Omental fat pad (tissue), 4 donors: Measurements from ENCODE around the gene MTA1. TPM values are rescaled to one million over a fixed set of nuclear protein-coding genes. Genes with fewer than 3 reads are reported as not detected.

ENCODE experiments used
- ATAC-seq: fragments of 150-250 bp; one replicate; pipeline ENCODE4 v1.9.1; 2016; ENCODE audit warnings: mild to moderate bottlenecking, moderate library complexity; ENCODE audit not compliant: low FRiP score
- DNase-seq: peaks from one replicate; pipeline ENCODE4 v3.0.0-alpha.2; 2019; ENCODE audit warnings: low spot score
- total RNA-seq, 4 donors: library from RNA; depleted of rRNA; stranded (reverse); fragments of >200 nt; gene quantifications; one replicate each; pipeline ENCODE4 v1.1.0, GENCODE V29; 2016
- TF ChIP-seq, protein P1 (sequence below), 3 donors: fragments of 450-650 bp; IDR thresholded peaks; one replicate each; pipeline ENCODE4 v1.5.1; 2016 to 2017; ENCODE audit warnings: antibody characterized with exemption in 3 of 3, mild to moderate bottlenecking in 3 of 3, moderate library complexity in 2 of 3

MTA1 gene
- total RNA-seq, 4 donors from 2014 or later: 35.4 to 72.5 (median 59.7) TPM

DNA sequence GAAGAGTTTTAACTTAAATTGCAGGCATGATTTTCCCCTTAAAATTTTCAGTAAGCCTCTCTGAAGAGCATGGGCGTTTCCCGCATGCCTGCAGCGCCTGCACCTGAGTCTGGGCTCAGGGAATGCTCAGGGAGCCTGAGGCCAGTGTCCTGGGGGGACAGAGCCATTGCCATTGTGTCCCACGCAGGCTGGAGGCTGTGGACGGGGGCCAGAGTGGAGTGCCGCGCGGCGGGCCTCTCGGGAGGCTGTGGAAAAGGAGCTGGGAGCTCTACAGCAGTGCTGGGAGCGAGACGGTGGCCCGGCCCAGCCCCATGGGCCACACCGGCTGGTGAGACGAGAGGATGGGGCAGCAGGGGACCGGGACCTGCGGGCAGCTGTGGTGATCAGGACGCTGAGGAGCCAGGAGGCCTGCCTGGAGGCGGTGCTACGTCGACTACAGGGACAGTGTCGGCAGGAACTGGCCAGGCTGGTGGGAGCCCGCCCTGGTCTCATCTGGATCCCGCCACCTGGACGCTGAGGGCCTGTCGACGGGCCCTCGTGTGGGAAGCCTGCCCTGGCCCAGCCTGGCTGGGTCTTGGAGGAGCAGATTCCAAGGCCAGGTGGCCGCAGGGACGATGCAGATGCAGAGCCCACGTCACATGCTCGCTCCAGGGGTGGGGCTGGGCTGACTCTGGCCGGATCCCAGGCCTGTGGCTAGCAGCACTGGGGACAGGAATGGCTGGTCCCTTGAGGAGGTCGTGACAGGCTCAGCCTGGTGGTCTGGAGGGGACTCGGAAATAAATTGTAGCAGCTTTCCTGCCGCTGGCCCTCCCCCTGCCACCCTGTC is 79.0 kb downstream of the MTA1 start:
- peak; percentile 6 for DNase-seq
- TF ChIP-seq, protein P1, sequence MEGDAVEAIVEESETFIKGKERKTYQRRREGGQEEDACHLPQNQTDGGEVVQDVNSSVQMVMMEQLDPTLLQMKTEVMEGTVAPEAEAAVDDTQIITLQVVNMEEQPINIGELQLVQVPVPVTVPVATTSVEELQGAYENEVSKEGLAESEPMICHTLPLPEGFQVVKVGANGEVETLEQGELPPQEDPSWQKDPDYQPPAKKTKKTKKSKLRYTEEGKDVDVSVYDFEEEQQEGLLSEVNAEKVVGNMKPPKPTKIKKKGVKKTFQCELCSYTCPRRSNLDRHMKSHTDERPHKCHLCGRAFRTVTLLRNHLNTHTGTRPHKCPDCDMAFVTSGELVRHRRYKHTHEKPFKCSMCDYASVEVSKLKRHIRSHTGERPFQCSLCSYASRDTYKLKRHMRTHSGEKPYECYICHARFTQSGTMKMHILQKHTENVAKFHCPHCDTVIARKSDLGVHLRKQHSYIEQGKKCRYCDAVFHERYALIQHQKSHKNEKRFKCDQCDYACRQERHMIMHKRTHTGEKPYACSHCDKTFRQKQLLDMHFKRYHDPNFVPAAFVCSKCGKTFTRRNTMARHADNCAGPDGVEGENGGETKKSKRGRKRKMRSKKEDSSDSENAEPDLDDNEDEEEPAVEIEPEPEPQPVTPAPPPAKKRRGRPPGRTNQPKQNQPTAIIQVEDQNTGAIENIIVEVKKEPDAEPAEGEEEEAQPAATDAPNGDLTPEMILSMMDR (IDR thresholded peaks at IDR 0.05): no peak
- ATAC-seq: no peak

DNA sequence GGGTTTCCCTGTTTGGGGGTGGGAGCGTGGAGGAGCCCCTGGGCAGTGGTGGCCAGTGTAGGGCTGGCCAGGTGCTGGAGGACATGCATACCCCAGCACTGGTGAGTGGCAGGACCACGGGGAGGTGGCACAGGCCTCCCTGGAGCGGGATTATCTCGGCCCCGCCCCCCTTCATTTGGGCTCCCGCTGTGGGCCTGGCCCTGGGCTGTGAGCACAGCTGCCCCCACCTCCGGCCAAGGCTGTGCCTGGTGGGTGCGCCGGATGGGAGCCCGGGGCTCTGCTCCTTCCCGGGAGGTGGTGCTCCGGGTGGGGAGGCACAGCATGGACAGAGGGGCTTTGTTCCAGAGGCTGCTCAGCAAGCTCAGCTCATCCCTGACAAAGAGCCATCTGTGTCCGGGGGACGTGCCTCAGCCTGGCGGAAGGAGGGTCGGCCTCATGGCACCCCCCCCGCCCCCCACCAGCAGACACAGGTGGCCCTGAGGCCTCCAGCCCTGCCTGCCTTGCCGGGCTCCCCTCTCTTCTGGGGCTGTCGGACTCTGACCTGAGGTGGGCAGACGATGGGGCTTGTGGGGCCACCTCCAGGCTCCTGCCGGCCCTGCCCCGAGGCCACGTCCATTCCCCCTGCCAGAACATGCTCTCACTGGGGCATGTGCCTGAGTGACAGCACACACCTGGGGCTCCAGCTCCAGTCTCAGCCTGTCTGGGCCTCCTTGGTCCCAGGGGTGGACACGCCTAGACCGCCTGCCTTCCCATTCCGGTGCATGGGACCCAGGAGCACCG is 79.8 kb downstream of the MTA1 start:
- DNase-seq: peak; percentile 11
- TF ChIP-seq, protein P1 (IDR thresholded peaks at IDR 0.05): no peak
- no peak for ATAC-seq

DNA sequence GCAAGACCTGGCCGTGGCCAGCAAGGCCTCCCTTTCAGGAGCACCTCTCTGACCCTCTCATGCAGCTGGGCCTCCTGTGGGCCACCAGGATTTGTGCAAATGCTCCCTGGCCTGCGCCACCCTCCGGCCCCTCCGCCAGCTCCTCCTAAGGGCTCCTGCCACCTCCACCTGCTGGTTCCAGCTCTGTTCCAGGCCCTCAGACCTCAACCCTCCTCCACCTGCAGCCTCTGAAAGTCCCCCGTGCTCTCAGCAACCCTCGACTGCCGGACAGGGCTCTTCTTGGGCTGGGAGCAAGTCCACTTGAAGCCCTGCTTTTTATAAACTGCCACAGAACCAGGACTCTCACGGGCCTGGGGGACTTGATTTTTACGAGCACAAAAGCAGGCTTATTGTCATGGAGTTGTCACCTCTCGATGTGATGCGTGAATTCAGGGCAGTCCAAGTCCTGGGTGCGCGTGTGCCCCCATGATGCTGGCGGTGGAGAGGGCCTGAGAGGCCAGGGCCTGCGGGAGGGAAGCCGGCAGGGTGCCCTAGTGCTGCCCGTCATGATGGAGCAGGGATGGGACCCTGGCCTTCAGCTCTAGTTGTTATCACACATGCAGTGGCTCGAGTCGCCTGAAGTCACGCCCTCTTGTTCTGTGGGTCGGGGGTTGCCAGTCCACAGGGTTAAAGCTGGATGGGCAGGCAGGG is 80.6 kb downstream of the MTA1 start:
- TF ChIP-seq, protein P1 (IDR thresholded peaks at IDR 0.05): no peak
- no peak for DNase-seq
- no peak for ATAC-seq

DNA sequence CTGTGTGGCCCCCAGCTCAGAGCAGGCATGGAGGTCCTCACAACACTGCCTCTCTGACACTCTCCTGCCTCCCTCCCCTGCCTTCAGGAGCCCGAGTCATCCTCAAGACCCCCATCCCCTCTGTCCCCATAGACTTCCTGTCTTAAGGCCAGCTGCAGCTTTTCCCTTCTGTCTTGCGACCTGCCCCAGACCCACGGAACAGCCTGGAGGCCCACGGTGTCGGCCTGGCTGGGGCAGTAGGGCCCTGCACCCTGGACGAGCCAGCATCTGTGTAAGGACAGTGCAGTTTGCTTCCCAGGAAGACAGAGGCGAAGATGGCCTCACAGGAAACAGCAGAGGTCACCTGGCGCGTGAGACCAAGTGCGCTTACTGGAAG is 81.1 kb downstream of the MTA1 start:
- DNase-seq: no peak
- ATAC-seq: no peak
- TF ChIP-seq, protein P1 (IDR thresholded peaks at IDR 0.05): no peak

DNA sequence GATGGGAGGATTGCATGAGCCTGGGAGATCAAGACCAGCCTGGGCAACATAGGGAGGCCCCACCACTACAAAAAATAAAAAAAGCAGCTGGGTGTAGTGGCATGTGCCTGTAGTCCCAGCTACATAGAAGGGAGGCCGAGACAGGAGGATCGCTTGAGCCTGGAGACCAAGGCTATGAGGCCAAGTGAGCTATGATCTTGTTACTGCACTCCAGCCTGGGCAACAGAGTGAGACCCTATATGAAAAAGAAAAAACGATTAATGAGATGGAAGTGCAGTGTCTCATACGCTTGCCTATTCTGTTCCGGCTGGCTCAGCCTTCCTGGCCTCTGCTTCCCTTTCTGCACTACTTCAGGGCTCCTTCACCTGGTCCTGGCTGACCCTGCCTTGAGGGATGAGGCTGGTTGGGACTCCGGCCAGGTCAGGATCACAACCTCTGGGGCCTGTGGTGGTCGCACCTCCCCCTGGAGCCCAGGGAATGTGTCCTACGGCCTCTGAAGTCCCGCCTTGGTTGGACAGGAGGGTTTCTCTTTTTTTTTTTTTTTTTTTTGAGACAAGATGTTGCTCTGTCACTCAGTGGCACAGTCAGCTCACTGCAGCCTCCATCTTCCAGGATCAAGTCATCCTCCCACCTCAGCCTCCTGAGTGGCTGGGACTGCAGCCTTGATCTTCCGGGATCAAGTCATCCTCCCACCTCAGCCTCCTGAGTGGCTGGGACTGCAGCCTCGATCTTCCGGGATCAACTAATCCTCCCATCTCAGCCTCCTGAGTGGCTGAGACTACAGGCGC is 82.1 kb downstream of the MTA1 start:
- DNase-seq (no peak), ATAC-seq (no peak)
- TF ChIP-seq, protein P1 (IDR thresholded peaks at IDR 0.05): no peak

DNA sequence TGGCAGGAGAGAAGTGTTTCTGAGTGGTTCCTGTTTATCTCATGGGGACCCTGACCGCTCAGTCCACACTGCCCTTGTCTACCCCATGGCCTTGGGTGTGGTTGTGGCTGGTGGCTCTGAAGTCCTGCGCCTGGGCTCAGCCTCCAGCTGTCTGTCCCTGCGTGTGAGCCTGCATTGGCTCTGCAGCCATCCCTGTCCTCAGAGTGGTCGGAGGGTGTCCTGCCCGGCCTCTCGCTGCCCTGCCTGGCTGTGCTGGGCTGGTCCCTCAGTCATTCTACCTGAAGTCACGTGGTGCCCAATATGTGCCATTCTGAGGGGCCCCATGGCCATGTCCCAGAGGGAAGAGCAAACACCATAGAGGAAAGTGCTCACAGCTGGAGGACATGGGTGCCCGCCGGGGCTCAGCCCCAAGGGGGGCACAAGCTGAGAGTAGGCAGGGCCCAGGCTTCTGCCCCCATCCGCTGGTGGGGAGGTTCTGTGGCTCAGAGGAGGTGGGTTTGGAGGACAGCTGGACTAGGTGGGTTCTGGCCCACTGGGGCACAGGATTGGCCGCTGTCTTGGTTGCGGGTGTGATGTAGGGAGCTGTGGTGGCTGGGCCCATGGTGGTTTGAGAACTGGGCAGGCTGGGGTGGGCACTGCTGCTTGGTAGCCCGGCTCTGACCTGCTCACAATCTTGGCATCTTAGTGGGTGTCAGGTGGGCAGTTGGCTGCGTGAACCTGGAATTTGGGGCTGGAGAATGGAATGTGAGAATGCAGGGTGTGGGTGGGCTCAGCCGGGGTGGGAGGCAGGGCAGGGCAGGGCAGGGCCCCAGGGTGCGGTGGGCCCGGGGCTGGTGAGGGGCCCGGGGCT is 83.0 kb downstream of the MTA1 start:
- DNase-seq: no peak
- TF ChIP-seq, protein P1 (IDR thresholded peaks at IDR 0.05): no peak
- no peak for ATAC-seq
